Adrenal gland (tissue), 12 donors: ENCODE results near the gene KLHL29. TPM values are rescaled to one million over a fixed set of nuclear protein-coding genes. Genes with fewer than 3 reads are reported as not detected.

ENCODE experiments used
- DNase-seq, 7 donors: peaks; one replicate each; pipeline ENCODE4 v3.0.0-alpha.2; 2019 to 2020
- H3K27ac ChIP-seq, 5 donors: fragments of 200-600 bp; sonication (generic) in 4 of 5; 1 replicate in 3 of 5; 2 replicates in 2 of 5; pipeline versions ENCODE4 v1.5.1 to v1.8.0; 2016 to 2020; ENCODE audit warnings: mild to moderate bottlenecking in 1 of 5
- H3K27me3 ChIP-seq: fragments of 200-600 bp; 2 replicates; pipeline ENCODE4 v1.8.0; 2021
- H3K36me3 ChIP-seq, 2 donors: fragments of 200-600 bp; replicated peaks in 1 of 2; 1 replicate in 1 of 2; 2 replicates in 1 of 2; pipeline versions ENCODE4 v1.5.1 to v1.8.0; 2018 to 2022
- H3K4me1 ChIP-seq, 2 donors: fragments of 200-600 bp; replicated peaks in 1 of 2; 1 replicate in 1 of 2; 2 replicates in 1 of 2; pipeline versions ENCODE4 v1.5.1 to v1.8.0; 2018 to 2021
- H3K4me3 ChIP-seq, 4 donors: fragments of 200-600 bp; sonication (generic) in 3 of 4; one replicate each; pipeline ENCODE4 v1.5.1; 2016 to 2018
- H3K9me3 ChIP-seq, 3 donors: fragments of 200-600 bp; sonication (generic) in 1 of 3; replicated peaks in 1 of 3; 1 replicate in 2 of 3; 2 replicates in 1 of 3; pipeline versions ENCODE4 v1.5.1 to v1.8.0; 2016 to 2021
- POLR2A ChIP-seq, 2 donors: fragments of 450-650 bp; IDR thresholded peaks; one replicate each; pipeline ENCODE4 v1.6.1; 2017; ENCODE audit warnings: antibody characterized with exemption in 2 of 2, mild to moderate bottlenecking in 2 of 2, moderate library complexity in 1 of 2
- WGBS, 4 donors: extraction: QIAGEN DNeasy Blood & Tissue Kit in 2 of 4; methylation state at CpG; one replicate each; pipeline versions ENCODE4 v1.1.5 to v1.1.7; 2013 to 2017; 5-methylcytosine and 5-hydroxymethylcytosine counted together
- intact Hi-C, 2 donors: fragments of 100-400 bp; cut with DNase I; formaldehyde crosslinking; loops; one replicate each; pipeline versions ENCODE4 v1.14.1 to v1.15.0; 2022 to 2023
- polyA plus RNA-seq, 3 donors: library from polyadenylated mRNA; stranded (reverse); fragments of 200-250 nt in 2 of 3; fragments of 350-450 nt in 1 of 3; fragmentation: Illumina TruSeq in 1 of 3; extraction: RNeasy Lipid Tissue Mini Kit (QIAGEN cat#74804) in 1 of 3; gene quantifications; one replicate each; pipeline ENCODE4 v1.2.3, GENCODE V29; 2013 to 2014
- total RNA-seq, 9 donors: library from RNA; depleted of rRNA in 4 of 9; stranded (reverse); fragments of >200 nt in 4 of 9; fragments of 120-200 nt in 1 of 9; fragmentation: NEBNext Ultra II Directional in 1 of 9; extraction: Animal tissue kit (Norgen Biotek cat#: 25700) in 1 of 9; gene quantifications; one replicate each; pipeline versions ENCODE4 v1.1.0 to v1.2.4, GENCODE V29; 2013 to 2023
- TF ChIP-seq, protein P1 (sequence below), 6 experiments: fragments of 450-650 bp in 4 of 6; fragments of 200-600 bp in 2 of 6; sonication (generic) in 1 of 6; IDR thresholded peaks; 1 replicate in 5 of 6; 2 replicates in 1 of 6; pipeline versions ENCODE4 v1.5.1 to v1.8.0; 2016 to 2021; ENCODE audit warnings: antibody characterized with exemption in 6 of 6, mild to moderate bottlenecking in 2 of 6, moderate library complexity in 1 of 6
- donor health status: healthy with polysubstance abuse.
- donor health status: Bipolar disorder and iron deficiency.
- donor health status: DM: yes; HTN: yes; CAD: no.
- donor health status: DM: no; HTN: no; CAD: no.
- donor health status: DM: no; HTN: no; CAD: no.
- donor health status: DM: yes; HTN: yes; CAD: no.

KLHL29 gene
- total and polyA plus RNA-seq, 12 donors = 1.9 to 24.5 (median 15.7) TPM

DNA sequence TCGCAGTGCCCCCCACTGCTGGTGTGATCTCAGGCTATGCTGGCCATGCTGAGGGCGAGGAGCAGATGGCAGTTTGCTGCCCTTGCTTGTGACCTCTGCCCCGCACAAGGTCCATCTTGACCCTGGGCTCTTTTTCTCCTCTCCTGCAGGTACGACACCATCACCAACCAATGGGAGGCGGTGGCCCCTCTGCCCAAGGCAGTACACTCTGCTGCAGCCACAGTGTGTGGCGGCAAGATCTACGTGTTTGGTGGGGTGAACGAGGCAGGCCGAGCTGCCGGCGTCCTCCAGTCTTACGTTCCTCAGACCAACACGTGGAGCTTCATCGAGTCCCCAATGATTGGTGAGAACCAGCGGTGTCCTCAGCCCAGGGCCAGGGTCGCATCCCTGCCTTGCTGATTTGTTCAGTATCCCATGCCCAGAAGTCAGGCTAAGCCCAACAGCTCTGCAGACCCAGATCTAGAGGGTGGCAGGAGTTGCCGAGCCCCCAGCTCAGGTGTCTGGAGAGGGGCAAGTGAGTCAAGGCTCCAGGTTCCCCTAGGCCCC lies 318.1 kb downstream of the KLHL29 start:
- TF ChIP-seq, protein P1, sequence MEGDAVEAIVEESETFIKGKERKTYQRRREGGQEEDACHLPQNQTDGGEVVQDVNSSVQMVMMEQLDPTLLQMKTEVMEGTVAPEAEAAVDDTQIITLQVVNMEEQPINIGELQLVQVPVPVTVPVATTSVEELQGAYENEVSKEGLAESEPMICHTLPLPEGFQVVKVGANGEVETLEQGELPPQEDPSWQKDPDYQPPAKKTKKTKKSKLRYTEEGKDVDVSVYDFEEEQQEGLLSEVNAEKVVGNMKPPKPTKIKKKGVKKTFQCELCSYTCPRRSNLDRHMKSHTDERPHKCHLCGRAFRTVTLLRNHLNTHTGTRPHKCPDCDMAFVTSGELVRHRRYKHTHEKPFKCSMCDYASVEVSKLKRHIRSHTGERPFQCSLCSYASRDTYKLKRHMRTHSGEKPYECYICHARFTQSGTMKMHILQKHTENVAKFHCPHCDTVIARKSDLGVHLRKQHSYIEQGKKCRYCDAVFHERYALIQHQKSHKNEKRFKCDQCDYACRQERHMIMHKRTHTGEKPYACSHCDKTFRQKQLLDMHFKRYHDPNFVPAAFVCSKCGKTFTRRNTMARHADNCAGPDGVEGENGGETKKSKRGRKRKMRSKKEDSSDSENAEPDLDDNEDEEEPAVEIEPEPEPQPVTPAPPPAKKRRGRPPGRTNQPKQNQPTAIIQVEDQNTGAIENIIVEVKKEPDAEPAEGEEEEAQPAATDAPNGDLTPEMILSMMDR (IDR thresholded peaks at IDR 0.05) = no peak
- TF ChIP-seq POLR2A (IDR thresholded peaks at IDR 0.05) = no peak
- H3K36me3 ChIP-seq = peaks cover 0 to 16% of the 10 kb centered on the region in 2 donors
- no peaks in the 10 kb centered on the region for H3K9me3 ChIP-seq
- no peaks in the 10 kb centered on the region for H3K27me3 ChIP-seq
- intact Hi-C loops = no loop called here
- H3K27ac ChIP-seq = no peak overlapping the region
- DNase-seq = peak in 1 of 7 donors; percentile 42
- H3K4me1 ChIP-seq = peaks cover 11 to 27% of the 10 kb centered on the region in 2 donors
- 93 to 98% (median 97%) methylated on average over 10 to 17 of the region's 17 CpGs for WGBS, 4 donors
- H3K4me3 ChIP-seq = no peak overlapping the region

DNA sequence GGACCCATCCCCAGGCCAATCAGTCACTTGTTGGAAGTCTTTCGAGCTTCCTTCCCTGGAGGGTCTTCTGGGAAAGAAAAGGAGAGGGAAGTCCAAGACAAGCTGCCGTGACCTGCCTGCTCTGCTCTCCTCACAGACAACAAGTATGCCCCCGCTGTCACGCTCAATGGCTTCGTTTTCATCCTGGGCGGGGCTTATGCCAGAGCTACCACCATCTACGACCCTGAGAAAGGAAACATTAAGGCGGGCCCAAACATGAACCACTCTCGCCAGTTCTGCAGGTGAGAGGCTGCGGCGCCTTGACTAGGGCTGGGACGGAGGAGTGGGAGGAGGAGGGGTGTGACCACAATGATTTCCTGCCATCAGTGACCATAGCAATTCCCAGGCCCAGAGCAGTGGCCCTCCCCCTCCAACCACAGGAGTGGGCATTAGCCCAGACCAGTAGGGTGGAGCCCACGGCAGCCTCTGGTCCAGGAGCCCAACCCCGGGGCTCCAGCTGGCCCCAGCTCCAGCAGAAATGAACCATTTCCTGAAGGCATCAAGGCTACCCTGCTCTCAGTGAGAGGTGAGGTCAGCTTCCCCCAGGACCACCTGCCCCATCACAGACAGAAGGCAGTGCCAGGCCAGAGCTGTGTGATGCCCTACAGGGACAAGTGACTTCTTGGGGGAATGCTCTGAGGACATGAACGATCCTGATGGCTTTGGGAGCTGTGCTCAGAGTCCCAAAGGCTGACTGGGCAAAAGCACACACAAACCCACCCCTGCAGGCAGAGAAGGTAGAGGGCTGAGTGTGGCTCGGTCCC lies 318.8 kb downstream of the KLHL29 start:
- TF ChIP-seq, protein P1 (IDR thresholded peaks at IDR 0.05) = no peak
- no peak for TF ChIP-seq POLR2A (IDR thresholded peaks at IDR 0.05)
- peaks cover 11 to 20% of the 10 kb centered on the region in 2 donors for H3K4me1 ChIP-seq
- no peaks in the 10 kb centered on the region for H3K27me3 ChIP-seq
- H3K4me3 ChIP-seq = no peak overlapping the region
- peak in 1 of 7 donors; percentile 41 for DNase-seq
- intact Hi-C loops = no loop called here
- no peaks in the 10 kb centered on the region for H3K9me3 ChIP-seq
- peaks cover 0 to 18% of the 10 kb centered on the region in 2 donors for H3K36me3 ChIP-seq
- no peak overlapping the region for H3K27ac ChIP-seq
- 91 to 95% (median 95%) methylated on average over 13 to 16 of the region's 16 CpGs for whole genome bisulfite sequencing, 4 donors

DNA sequence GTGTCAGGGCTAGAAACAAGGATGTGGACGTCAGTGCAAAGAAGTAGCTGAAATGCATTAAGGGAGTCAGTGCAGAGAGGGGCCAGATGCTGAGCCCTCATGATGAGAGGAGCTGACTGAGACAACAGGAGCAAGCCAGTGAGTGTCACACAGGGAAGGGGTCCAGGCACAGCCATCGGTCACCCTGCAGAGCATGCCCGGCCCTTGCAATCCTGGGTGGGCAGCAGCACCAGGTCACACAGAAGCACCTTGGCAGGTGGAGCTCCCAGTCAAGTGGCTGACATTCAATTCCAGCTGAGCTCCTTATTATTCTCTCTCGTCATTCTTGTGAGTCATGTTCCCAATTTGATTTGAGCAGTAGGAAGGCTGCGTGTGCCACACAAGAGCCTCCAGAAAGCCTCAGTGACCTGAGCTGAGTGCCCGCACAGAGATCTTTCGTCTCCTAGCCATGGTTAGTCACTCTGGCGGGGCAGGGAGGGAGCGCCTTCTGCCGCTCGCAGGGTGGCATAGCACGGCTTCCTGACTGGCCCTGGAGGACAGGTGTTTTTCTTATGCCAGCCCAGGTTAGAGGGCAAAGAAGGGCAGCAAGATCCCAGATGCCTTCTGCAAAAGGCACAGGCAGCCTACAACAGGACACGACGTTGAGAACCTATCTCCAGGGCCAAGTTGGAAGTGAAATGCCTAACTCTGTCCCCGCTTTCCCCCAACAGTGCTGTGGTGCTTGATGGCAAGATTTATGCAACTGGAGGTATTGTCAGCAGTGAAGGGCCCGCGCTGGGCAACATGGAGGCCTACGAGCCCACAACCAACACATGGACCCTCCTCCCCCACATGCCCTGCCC lies 321.0 kb downstream of the KLHL29 start:
- no peaks in the 10 kb centered on the region for H3K27me3 ChIP-seq
- peak in 6 of 7 donors; percentile 41 to 71 (median 52) for DNase-seq
- intact Hi-C loops = no loop called here
- 80 to 88% (median 86%) methylated on average over 15 to 18 of the region's 18 CpGs for WGBS, 4 donors
- H3K9me3 ChIP-seq = no peaks in the 10 kb centered on the region
- H3K27ac ChIP-seq = peak overlapping the region in 3 of 5 donors; percentile 66 to 86 (median 67)
- peaks cover 11 to 20% of the 10 kb centered on the region in 2 donors for H3K4me1 ChIP-seq
- peaks cover 0 to 19% of the 10 kb centered on the region in 2 donors for H3K36me3 ChIP-seq
- no peak overlapping the region for H3K4me3 ChIP-seq
- no peak for TF ChIP-seq POLR2A (IDR thresholded peaks at IDR 0.05)
- TF ChIP-seq, protein P1 (IDR thresholded peaks at IDR 0.05) = peak in 1 of 6 experiments; percentile 29

DNA sequence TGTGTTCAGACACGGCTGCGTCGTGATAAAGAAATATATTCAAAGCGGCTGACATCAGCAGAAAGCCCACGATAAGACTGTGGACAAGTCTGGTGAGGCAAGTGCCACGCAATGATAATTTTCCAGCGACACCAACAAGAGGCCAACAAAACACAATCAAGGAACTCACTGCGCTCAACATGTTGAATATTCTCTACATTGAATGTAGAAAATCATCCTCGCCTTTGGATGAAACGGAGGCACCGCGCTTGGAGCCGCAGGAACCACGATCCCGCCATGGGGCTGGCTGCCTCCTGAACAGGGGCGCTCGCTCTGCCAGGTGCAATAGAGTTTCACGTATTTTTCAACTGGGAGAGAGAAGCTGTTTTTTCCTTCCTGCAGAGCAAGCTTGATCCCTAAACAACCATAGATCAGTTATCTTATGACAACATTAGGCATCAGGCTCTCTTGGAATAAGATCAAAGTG lies 321.7 kb downstream of the KLHL29 start:
- Histone ChIP-seq H3K27ac (peak overlapping the region in 4 of 5 donors; percentile 28 to 86 (median 66)), H3K4me3 (no peak overlapping the region)
- WGBS, 4 donors = 88 to 91% (median 90%) methylated on average over 18 of the region's 18 CpGs

More for the DNA sequence above, 321.7 kb downstream of the KLHL29 start:
- H3K27me3 ChIP-seq = no peaks in the 10 kb centered on the region
- H3K36me3 ChIP-seq = peaks cover 0 to 19% of the 10 kb centered on the region in 2 donors
- H3K4me1 ChIP-seq = peaks cover 11 to 20% of the 10 kb centered on the region in 2 donors
- intact Hi-C loops = no loop called here
- no peak for TF ChIP-seq POLR2A (IDR thresholded peaks at IDR 0.05)
- TF ChIP-seq, protein P1 (IDR thresholded peaks at IDR 0.05) = no peak
- DNase-seq = peak in 1 of 7 donors; percentile 48
- H3K9me3 ChIP-seq = no peaks in the 10 kb centered on the region
